GM18498 (cell line): ENCODE results near the gene SLC9A8.

Source experiments
- ATAC-seq: cut with Tn5 transposase; IDR thresholded peaks from one replicate; pipeline ENCODE4 v1.9.1; 2021; ENCODE audit warnings: mild to moderate bottlenecking, moderate library complexity; ENCODE audit not compliant: unreplicated experiment

The SLC9A8 gene

DNA sequence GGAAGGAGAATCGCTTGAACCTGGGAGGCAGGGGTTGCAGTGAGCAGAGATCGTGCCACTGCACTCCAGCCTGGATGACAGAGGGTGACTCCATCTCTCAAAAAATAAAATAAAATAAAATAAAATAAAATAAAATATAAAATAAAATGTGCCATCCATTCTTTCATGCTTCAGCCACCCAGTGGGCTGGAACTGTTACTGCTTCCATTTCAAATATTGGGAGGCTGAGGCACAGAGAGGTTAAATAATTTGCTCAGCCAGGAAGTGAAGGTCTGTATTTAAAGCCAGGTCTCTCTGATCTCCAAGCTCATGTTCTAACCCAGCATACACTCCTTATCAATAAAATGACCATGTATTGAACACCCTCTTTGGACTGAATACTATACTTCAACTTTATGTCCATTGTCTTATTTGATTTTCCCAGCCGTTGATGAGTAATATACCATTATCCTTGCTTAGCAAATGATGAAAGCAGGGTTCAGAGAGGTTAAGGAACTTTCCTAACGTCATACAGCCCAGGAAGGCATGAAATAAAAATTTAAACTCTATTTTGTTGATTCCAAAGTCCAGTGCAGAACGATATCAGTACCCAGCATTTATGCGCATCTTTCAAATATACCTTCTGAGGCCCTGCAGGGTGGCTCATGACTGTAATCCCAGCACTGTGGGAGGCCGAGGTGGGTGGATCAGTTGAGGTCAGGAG is 25.8 kb upstream of the SLC9A8 start:
- no peak for ATAC-seq

DNA sequence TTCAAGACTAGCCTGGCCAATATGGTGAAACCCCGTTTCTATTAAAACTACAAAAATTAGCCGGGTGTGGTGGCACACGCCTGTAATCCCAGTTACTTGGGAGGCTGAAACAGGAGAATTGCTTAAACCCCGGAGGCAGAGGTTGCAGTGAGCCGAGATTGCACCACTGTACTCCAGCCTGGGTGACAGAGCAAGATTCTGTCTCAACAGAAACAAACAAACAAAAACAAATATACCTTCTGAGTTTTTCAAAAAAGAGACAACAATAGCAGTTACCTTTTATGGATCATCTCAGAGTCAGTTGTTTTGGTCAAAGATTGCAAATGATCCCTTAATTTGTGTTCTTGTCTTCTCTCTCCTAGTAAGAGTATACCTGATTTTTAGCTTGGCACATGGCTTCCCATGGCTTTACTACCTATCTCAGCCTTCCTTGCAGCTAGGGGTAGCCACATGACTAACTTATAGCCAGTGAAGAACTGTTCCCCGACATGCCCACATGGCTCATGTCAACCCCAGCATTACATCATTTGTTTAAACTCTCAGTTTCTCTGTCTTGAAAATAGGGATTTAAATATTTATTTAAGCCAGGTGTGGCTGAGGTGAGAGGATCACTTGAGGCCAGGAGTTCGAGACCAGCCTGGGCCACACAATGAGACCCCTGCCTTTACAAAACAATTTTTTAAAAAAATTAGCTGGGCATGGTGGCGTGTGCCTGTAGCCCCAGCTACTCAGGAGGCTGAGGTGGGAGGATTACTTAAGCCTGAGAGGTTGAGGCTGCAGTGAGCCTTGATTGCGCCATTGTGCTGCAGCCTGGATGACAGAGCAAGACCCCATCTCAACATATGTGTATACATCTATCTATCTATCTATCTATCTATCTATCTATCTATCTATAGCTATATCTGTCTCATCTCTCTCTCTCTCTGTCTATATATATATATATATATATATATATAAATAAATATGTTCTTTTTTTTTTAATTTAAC is 25.0 kb upstream of the SLC9A8 start:
- no peak for ATAC-seq

DNA sequence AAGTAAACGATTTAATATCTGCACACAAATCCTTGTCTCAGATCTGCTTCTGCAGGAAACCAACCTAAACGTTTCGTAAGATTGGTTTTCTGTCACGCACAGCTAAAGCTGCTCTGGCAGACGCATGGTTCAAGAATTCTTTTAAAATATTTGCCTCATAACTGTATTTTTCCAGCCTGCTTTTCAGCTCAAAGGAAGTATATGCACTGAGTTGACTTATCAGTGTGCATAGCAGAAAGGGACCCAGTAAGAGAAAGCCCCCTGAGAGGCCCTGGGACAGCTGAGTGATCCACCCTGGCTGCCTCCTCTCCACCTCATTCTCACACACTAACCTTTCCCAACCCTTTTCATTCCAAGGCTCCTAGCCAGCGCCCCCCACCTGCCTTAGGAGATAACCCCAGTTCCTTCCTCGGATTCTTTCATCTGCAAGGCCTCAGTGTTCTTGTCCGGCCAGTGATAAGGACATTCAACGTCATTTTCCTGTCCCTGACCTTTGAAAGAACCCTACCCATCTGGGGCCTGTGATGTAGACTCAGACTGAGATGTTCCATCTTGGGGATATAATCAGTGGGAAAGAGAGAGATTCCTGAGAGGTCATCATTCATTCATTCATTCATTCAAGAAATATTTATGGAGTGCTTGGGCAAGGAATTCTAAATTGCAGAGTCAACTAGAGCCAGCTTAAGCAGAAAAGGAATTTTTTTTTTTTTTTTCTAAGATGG is 22.4 kb upstream of the SLC9A8 start:
- ATAC-seq = no peak

DNA sequence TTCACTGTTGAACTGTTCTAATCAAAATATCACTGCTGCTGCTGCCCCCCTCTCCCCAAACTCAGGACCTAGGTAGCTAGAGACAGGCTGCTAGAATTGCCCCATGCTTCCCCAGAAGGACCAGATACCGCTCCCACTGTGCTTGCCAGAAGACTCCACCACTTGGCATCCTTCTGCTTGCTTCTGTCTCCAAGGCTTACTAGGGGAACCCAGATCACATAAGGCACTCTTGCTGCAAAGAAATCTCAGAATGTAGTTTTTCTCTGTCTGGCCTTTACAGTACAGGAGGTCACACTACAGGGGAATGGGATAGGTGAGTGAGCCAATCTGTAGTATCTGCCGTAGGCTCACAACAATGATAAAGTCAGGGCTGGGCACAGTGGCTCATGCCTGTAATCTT is 21.5 kb upstream of the SLC9A8 start:
- no peak for ATAC-seq

DNA sequence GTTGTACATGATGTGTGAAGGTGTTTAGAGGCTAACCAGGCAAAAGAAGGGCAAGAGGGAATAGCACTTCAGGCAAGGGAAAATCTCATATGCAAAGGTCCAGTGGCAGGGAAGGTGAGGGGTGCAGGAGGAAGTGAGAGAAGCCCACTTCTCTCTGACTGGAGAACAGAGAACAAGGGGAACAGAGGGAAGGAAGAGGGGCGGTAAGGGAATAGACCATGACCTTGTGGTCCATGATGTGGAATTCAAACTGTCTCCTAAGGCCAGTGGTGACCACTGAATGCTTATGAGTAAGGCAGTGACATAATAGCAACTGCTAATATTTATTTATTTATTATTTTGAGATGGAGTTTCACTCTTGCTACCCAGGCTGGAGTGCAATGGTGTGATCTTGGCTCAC is 20.6 kb upstream of the SLC9A8 start:
- ATAC-seq = no peak

DNA sequence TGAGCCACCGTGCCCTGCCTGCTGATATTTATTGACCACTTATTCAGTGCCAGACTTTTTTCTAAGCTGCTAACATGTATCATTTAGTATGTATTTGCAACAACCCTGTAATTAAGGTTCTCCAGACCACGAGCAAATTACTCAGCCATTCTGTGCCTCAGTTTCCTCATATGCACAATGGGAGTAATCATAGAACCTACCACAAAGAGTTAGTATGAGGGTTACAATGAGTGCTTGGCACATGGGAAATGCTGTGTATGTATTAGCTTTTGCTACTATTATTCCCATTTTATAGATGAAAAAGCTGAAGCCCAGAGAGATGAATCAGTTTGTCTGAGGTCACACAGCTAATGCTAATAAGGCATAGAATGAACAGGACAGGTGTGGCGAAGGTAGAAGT is 20.0 kb upstream of the SLC9A8 start:
- ATAC-seq = no peak

DNA sequence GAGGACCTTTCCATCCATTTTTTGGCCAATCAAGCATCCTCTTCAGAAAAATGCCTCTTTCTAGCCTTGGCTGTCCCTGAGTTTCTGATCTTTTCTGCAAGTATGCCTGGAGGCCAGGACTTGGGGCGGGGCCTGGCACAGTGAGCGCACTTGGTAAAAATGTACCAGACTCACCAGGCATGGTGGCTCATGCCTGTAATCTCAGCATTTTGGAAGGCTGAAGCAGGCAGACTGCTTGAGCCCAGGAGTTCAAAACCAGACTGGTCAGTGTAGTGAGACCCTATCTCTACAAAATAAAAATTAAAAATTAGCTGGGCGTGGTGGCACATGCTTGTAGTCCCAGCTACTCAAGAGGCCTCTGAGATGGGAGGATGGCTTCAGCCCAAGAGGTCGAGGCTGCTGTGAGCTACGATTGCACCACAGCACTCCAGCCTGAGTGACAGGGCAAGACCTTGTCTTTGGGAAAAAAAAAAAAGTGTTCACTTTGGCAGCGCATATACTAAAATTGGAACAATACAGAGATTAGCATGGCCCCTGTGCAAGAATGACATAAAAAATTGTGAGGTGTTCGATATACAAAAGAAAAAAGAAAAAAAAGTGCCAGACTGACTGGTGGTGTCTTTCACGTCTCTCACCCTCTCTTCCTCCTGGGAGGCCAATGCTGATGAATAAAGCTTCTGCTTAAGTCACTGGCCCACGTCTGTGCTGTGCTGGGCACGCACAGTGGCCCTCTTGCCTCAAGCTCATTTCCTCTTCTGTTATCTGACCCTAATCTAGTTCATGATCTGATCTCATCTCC is 18.1 kb upstream of the SLC9A8 start:
- ATAC-seq = no peak

DNA sequence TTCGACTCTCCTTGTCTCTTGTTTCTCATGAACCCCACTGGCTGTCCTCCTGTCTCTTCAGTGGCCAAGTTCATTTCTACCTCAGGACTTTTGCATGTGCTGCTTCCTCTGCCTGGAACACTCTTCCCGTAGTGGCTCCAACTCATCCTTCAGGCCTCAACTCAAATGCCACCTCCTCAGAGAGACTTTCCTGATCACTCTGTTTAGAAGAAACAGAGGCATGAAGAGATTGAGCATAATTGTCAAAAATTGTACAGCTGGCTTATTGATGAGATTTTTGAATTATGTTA is 17.5 kb upstream of the SLC9A8 start:
- no peak for ATAC-seq

DNA sequence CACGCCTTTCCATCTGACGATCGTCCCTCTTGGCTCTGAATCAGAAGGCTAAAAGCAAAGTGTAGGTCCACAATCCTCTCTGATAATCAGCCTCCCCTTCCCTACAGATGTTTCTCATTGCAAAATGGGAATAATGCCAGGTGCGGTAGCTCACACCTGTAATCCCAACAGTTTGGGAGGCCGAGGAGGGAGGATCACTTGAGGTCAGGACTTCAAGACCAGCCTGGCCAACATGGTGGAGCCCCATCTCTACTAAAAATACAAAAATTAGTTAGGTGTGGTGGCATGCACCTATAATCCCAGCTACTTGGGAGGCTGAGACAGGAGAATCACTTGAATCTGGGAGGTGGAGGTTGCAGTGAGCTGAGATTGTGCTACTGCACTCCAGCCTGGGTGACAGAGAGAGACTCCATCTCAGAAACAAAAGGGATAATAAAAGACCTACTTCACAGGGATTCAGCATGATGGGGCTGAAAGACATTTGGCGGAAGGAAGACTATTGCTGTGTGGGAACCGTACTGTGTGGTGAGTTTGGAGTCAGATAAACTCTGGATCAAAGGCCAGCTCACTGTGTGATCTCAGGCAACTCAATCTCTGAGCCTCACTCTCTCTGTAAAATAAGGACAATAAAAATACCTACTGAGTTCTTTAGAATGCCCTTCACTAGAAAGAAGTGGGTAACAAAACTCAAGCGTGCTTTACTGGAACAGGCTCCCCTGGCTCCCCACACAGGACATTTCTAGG is 15.9 kb upstream of the SLC9A8 start:
- no peak for ATAC-seq

DNA sequence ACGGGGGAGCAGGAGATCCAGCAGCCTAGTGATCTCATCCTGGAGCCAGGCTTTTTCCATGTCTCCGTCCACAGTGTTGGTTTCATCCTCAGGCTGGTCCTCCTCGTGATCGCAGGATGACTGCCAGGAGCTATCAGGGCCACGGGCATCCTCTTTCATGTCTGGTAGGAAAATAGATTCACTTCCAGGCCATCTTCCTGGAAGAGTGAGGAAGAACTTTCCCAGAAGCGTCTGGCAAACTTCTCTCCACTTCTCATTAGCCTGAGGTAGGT is 15.3 kb upstream of the SLC9A8 start:
- ATAC-seq = no peak

DNA sequence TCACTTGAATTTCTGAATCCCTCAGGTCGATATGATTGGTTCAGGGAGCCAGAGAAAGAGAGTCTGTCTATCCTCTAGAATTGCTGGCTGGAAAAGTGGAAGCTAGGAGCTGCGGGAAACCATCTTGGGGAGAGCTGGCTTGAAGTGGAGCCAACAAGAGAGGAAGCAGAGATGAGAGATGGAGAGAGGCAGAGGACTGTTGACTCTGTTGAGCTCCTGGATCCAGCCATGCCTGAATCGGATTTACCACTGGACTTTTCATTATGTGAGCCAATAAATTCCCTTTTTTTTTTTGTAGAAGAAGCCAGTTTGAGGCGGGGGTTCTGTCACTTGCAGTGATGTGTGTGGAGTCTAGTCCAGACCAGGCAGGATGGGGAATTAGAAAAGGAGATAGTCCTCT is 13.9 kb upstream of the SLC9A8 start:
- ATAC-seq = no peak

DNA sequence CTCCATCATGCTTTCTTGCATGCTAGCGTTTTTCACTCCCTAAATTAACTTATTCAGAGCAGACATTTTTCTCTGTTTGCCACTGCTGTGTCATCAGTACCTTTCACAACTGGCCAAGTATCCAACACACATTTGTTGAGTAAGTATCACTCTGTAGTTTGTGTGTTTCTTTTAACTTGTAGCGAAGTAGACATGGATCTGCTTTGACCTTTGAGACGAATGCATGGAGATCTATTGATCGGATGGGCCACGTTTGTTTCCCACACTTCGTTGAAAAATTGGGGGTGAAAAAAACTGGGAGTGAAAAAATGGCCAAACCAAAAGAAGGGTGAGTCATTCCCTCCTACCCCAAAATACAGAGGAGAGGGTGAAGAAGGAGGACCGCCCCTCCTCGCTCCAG is 12.9 kb upstream of the SLC9A8 start:
- ATAC-seq = no peak

DNA sequence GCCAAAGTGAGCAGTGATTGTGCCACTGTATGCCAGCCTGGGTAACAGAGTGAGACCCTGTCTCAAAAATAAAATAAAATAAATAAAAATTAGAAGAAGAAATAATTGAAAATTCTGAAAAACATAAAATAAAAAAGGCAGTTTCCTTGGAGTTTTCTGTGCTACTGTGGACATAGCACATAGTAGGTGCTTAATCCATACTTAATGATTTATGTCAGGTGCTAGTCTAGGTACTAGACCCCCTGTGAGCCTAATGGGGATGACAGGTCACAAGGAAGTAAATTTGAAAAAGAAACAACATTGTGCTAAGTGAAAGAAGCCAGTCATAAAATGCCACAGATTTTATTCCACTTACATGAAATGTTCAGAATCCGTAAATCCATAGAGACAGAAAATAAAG is 9.2 kb upstream of the SLC9A8 start:
- no peak for ATAC-seq

DNA sequence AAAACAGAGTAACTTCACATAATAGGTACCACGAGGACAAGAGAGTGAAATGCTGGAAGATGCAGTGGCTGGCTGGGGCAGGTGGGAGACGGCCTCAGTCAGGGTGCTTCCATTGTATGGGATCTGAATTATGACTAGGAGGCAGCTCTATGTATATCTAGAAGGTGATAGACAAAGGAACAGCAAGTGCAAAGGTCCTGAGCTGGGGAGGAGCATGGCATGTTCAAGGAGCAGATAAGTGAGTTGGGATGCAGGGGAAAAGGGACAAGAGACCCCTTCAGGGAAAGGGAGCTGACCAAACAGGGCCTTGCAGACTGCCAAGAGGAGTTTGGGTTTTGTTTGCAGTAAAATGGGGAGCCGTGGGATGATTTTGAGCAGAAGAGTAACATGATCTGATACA is 8.3 kb upstream of the SLC9A8 start:
- ATAC-seq = no peak

DNA sequence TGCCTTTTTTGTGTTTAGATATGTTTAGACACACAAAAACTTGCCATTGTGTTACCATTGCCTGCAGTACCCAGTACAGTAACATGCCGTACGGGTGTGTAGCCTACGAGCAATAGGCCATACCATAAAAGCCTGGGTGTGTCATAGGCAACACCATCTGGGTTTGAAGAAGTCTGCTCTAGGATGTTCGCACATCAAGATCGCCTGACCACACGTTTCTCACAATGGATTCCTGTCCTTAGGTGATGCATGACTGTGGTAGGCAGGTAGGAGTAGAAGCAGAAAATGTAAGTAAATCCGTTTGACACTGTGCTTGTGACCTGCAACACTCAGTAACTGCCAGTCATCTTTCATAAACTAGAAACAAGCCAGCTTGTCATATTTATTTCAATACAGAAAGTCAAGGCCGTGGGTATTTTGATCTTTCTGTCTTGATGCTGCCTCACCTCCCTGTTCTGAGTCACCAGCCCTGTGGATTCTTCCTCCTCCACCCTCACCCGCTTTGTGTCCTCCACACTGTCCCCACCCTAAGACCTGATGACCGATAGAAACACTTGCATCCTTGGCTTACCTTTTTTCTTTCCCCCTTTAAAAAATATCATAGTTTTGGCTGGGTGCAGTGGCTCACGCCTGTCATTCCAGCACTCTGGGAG is 7.3 kb upstream of the SLC9A8 start:
- ATAC-seq = peak; percentile 68

DNA sequence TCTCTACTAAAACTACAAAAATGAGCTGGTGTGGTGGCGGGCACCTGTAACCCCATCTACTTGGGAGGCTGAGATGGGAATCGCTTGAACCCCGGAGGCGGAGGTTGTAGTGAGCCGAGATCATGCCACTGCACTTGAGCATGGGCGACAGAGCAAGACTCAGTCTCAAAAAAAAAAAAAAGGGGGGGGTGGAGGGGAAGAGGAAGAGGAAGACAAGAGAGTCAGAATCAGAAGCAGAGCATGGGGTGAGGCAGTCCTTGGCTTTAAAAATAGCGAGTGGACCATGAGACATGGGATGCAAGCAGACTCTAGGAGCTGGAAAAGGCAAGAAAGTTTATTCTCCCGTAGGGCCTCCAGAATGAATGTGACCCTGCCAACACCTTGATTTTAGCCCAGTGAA is 3.9 kb upstream of the SLC9A8 start:
- ATAC-seq = no peak

DNA sequence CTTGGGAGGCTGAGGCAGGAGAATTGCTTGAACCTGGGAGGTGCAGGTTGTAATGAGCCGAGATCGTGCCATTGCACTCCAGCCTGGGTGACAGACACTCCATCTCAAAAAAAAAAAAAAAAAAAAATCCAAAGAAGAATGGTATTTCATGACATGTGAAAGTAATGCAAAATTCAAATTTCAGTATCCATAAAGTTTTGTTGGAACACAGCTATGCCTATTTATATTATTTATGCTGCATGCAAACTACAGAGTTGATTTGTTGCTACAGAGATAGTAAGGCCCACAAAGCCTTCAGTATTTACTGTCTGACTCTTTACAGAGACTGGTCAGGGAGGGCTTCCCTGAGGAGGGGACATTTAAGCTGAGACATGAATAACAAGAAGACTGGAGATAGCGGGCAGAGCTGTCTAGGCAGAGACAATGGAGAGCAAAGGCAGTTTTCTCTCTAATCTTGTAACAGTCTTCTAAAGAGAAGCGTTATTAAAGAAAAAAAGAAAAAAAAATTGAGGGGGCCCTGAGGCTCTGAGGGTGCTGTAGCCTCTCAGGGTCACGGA is 2.7 kb upstream of the SLC9A8 start:
- no peak for ATAC-seq

DNA sequence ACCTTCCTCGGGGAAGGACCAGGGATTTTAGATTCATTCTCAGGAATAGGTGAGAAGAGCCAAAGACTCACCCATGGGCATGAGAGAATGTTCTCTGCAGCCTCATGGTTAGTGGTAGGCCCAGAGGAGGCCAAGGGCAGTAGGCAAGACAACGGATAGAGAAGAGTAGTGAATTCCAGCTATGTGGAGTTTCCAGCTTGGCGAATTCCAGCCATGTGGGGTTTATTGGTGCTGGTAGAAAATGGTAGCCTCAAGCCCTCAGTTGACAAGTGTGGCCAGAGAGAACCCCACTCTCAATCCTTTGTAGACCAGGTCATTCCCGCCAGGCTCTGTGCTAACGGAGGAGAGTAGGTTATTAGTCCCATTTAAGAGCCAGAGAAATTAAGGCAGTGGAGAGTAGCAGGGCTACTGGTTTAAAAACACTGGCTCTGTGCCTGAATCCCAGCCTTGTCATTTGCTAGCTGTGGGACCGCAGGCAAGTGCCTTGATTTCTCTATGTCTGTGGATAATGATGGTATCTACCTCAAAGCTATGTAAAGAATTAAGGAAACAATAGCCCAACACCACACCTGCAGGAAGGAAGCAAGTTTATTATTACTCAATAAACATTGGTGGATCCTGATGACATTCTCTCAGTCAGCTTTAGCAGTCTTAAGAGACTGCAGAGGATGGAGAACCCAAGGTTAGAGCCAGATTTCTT is 2.0 kb upstream of the SLC9A8 start:
- ATAC-seq = no peak

DNA sequence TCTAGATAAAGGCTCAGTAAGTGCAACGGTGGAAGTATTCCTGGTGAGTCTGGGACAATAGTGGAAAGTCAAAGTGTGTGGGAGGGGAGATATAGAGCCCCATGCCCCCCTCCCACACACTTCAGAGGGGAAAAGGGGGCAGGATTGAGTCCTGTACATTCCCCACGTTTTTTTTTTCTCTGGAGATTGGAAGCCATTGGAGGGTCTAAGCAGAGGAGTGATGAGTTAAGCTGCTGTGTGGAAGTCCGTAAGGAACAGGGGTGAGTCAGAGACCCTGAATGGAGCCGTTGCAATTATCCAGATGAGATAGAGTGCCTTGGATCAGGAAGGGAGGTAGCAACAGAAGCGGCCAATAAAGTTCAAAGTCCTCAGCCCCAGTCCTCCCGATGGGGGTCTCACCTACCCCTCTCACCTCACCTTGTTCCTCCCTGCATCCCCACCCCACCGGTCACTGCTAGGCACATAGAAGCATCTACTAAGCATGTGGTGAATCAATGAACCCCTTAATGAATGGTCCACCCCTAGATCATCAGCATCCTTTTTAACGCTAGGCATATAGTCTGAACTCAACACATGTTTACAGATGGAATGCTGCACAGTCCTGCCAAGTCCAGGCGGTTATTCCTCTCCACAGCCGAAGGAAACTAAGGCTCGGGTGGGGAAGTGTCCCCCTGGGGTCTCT is 662 bp upstream of the SLC9A8 start:
- peak; percentile 1 for ATAC-seq
